NCI-H146 (cell line): ENCODE measurements around the gene FBXO46.
"Not testable (repeated sequence)": the region's sequence is repeated elsewhere in the genome, so short reads cannot be mapped to it uniquely, and the experiment has no call there.

Experiments
- DNase-seq: peaks from one replicate; lab custom pipeline; 2025; lab: John Stamatoyannopoulos, UW

Gene FBXO46

DNA sequence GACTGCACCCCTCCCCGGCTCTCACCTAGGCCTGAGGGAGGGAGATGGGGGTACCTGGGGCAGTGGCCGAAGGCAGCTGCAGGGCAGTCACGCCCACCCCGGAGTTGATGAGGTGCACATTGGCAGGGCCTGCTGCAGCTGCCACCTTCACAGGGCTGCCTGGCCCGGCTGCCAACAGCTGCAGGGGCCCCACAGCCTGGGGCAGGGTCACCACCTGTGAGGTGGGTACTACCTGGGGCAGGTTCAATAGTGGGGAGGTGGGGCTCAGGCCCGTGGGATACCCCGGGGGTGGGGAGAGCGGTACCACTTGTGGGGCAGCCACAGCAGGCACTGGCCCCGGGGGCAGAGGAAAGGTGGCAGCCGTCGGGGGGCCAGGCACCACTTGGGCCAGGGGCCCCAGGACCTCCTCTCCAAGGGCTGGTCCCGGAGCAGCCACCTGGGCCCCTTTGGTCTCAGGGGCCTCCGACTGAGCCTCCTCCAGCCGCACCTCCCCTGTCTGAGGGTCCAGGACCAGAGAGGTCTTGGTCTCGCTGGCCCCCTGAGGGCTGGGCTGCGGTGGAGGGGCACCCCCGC, 35.7 kb upstream of the FBXO46 start:
- no peak for DNase-seq

- DNase-seq: no peak
These were observed 35.1 kb upstream of the FBXO46 start for GRCh38 chr19:45765702-45766295.

- no peak for DNase-seq
These were observed 34.4 kb upstream of the FBXO46 start for GRCh38 chr19:45764945-45765701.

- DNase-seq: no peak
These were observed 33.8 kb upstream of the FBXO46 start for GRCh38 chr19:45764475-45764874.

GRCh38 chr19:45763691-45764294, 33.1 kb upstream of the FBXO46 start:
- DNase-seq: no peak

DNA sequence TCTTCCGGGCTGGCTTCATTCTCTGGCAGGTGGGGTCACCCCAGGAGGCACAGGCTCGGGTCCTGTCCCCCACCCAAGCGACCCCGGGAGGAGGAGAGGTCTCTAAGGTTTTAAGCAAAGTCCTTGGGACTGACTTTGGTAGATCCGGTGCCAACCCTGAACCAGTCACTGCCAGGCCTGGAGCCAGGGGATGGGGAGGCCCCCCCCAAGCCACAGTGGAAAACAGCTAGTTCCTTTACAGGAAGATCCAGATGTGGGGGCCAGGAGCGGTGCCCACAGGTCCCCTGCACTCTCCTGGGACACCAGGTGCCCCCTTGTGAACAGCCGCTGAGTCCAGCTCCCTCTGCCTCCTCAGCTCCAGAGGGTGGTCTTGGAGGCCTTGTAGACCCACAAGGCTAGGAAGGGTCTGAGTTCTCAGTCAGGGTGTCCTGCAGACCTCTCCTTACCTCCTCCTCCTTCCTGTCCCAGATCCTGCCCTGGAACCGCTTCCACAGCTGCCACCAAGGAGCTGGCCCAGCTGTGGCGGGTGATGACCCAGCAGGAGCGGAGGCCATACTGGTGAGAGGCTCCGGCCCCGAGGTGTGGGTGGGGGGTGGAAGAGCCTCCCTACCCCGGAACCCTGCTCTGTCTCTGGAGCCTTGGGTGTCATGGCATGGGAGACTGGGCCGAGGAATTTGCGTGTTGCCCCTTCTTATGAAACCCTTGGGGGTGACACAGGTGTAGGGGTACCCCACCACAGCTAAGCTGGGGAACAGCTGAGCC, 32.4 kb upstream of the FBXO46 start:
- no peak for DNase-seq

- no peak for DNase-seq
These were observed 31.0 kb upstream of the FBXO46 start for GRCh38 chr19:45761714-45762113.

DNA sequence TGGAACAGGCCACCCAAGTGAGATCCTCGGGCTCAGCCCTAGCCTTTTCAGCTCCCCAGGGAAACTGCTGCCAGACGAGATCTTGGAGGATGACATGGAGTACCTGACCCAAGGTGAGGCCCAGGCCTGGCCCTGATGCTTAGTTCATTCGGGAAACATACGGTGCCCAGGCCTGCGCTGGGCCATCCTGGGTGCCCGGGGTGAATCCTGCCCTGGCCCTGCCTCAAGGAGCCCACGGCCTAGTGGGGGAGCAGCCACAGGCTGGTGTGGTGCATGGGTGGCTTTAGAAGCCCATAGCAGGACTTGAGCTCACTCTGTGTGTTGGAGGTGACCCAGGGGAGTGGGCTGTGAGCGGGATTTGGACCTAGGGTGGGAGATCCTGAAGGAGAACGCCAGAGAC, 28.2 kb upstream of the FBXO46 start:
- DNase-seq: no peak

GRCh38 chr19:45757695-45758094, 27.0 kb upstream of the FBXO46 start:
- DNase-seq: no peak

DNA sequence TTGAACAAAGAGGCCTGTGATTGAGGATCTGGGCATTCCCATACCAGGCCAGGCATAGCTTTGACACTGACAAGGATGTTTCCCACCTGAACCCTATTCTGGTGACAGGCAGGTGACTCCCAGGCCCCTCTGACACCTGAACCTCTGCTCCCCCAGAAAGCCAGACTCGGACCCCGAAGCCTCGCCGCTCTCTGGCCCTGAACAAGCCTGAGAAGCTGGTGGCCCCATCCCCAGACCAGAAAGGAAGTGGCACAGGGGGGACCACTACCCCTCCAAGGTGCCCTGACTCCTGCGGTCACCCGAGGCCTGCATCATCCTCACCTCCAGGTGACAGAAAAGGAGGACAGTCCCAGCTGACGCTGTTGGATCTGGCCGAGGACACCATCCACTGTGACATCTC, 23.6 kb upstream of the FBXO46 start:
- no peak for DNase-seq

DNA sequence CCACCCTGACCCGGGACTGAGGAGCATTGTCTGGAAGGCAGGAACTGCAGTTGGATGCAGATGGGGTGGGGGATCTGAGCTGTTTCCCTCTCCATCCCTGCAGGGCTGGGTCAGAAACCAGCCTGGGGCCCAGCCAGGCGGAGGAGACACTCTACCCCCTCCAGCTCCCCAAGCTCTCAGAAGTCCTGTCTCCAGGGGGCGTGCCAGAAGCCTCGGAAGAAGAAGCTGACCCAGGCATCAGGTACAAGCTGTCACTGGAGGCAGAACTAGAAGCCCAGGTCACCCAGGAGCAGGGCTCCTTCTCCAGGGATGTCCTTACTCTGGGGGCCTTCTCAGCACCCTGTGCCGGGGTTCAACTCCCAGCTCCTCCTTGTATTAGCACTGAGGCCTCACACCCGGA, 22.9 kb upstream of the FBXO46 start:
- DNase-seq: no peak

DNA sequence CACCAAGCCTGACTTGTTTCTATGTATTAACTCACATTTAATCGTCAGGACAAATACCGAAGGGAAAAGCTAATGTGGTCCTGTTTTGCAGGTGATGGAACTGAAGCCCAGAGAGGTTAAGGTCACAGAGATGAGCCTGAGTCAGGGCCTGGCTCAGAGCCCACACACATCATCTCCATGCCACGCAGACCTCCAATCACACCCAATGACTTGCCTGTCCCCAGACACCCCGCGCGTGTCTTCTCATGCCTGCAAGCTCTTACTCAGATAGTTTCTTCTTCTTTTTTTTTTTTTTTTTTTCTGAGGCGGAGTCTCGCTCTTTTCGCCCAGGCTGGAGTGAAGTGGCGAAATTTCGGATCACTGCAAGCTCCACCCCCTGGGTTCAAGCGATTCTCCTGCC, 21.9 kb upstream of the FBXO46 start:
- DNase-seq: no peak

- DNase-seq: not testable (repeated sequence)
These were observed 20.8 kb upstream of the FBXO46 start for GRCh38 chr19:45751483-45751882.

- no peak for DNase-seq
These were observed 16.8 kb upstream of the FBXO46 start for GRCh38 chr19:45747513-45747912.

- DNase-seq: no peak
These were observed 16.2 kb upstream of the FBXO46 start for GRCh38 chr19:45746866-45747265.

DNA sequence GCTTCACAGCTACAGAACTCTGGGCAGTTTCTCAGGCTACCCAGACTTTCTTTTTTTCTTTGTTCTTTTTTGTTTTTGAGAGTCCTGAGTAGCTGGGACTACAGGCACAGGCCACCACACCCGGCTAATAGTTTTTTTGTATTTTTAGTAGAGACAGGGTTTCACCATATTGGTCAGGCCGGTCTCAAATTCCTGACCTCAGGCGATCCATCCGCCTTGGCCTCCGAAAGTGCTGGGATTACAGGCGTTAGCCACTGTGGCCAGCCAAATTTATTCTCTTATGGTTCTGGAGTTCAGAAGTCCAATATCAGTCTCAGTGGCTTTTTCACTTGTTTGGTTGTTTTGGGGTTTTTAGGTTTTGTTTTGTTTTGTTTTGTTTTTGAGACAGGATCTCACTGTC, 14.9 kb upstream of the FBXO46 start:
- no peak for DNase-seq

DNA sequence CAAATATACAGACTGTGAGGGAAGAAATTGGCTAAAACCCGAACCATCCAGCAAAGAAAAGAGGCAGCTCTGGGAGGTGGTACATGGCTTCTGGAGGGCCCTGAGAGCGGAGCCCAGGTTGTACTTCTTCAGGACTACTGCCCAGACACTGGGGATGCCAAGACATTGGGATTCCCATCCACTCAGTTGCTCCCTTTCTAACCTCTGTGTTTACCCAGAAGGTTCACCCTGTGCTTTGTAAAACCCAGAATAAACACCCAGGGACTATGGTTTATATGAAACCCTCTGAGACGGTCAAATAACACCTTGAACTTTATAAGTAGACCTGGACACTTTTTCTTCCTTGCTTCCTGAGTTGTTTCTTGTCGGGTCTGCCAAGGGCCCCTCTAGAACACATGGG, 12.3 kb upstream of the FBXO46 start:
- DNase-seq: no peak

- DNase-seq: no peak
These were observed 9.1 kb upstream of the FBXO46 start for GRCh38 chr19:45739498-45740439.

GRCh38 chr19:45733160-45733810, 2.6 kb upstream of the FBXO46 start, which contains the start of gene MEIOSIN:
Gene MEIOSIN, plus strand, starts transcription at chr19:45733439. Its CDS starts 1,938 bp downstream, at chr19:45735377.
- DNase-seq: no peak

DNA sequence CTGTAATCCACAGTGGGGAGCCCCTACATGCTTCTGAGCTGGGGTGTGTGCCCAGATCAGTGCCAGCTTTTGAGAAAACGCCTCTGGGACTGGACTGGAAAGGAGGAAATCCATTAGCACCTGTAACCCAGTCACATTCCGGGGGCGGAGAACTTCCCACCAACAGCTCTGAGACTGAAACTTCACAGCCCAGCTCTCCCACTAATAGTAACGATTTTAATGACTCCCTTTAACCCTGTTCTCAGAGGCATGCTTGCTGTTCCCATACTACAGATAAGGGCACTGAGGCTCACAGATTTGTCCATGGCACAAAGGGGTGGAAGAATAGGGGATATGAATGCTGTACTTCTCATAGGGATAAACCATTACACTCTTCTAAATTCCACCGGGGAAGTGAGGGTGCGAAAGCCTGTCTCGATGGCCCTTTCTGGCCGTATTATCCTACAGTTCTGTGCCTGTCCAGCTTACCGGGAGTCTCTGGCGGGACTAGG, 851 bp downstream of the FBXO46 start:
- no peak for DNase-seq
